ENCODE data around the gene SENP7. TPM values are rescaled to one million over a fixed set of nuclear protein-coding genes. Genes with fewer than 3 reads are reported as not detected.

The SENP7 gene
- total RNA-seq, 4 donors from 2014 or later, result 13.2 to 18.3 (median 15.8) TPM

DNA sequence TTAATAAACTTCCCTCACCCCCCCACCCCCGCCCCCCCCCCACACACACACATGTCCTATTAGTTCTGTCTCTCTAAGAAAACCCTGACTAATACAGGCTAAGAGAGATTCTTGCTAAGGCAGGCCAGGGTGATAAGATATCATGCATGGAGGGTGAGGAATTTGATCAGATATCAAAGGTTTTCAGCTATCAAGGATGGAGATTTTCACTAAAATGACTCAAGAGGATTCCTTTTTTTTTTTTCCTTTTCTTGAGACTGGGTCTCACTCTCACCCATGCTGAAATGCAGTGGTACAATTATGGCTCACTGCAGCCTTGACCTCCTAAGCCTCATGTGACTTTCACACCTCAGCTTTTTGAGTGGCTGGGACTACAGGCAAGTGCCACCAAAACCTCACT, 14.9 kb upstream of the SENP7 start:
- WGBS, 2 donors, result 36 to 69% methylated on average over 1 of the region's 1 CpG
- no peak for DNase-seq (ENCODE audit: low spot score in 2 of 2)
- intact Hi-C loops (cut with DNase I; ENCODE audit: low total_unique reads), result no loop called here
- no peak overlapping the region for H3K4me3 ChIP-seq (ENCODE audit: low read depth, poor library complexity, severe bottlenecking)
- TF ChIP-seq POLR2A (IDR thresholded peaks at IDR 0.05), result no peak
- TF ChIP-seq, protein P1, sequence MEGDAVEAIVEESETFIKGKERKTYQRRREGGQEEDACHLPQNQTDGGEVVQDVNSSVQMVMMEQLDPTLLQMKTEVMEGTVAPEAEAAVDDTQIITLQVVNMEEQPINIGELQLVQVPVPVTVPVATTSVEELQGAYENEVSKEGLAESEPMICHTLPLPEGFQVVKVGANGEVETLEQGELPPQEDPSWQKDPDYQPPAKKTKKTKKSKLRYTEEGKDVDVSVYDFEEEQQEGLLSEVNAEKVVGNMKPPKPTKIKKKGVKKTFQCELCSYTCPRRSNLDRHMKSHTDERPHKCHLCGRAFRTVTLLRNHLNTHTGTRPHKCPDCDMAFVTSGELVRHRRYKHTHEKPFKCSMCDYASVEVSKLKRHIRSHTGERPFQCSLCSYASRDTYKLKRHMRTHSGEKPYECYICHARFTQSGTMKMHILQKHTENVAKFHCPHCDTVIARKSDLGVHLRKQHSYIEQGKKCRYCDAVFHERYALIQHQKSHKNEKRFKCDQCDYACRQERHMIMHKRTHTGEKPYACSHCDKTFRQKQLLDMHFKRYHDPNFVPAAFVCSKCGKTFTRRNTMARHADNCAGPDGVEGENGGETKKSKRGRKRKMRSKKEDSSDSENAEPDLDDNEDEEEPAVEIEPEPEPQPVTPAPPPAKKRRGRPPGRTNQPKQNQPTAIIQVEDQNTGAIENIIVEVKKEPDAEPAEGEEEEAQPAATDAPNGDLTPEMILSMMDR (IDR thresholded peaks at IDR 0.05), result no peak

DNA sequence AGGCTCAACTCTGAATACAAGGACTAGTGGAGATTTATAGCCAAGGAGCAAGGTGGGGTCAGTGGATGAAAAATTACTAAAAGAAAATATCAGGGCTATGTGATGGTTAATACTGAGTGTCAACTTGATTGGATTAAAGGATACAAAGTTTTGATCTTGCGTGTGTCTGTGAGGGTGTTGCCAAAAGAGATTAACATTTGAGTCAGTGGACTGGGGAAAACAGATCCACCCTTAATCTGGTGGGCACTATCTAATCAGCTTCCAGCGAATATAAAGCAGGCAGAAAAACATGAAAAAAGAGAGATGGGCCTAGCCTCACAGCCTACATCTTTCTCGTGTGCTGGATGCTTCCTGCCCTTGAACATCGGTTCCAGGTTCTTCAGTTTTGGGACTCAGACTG, 14.4 kb upstream of the SENP7 start:
- H3K4me3 ChIP-seq (ENCODE audit: low read depth, poor library complexity, severe bottlenecking), result no peak overlapping the region
- intact Hi-C loops (cut with DNase I; ENCODE audit: low total_unique reads), result no loop called here
- DNase-seq (ENCODE audit: low spot score in 2 of 2), result no peak
- no peak for TF ChIP-seq POLR2A (IDR thresholded peaks at IDR 0.05)
- TF ChIP-seq, protein P1 (IDR thresholded peaks at IDR 0.05), result no peak
- WGBS, 2 donors, result 80 to 86% methylated on average over 4 of the region's 4 CpGs

DNA sequence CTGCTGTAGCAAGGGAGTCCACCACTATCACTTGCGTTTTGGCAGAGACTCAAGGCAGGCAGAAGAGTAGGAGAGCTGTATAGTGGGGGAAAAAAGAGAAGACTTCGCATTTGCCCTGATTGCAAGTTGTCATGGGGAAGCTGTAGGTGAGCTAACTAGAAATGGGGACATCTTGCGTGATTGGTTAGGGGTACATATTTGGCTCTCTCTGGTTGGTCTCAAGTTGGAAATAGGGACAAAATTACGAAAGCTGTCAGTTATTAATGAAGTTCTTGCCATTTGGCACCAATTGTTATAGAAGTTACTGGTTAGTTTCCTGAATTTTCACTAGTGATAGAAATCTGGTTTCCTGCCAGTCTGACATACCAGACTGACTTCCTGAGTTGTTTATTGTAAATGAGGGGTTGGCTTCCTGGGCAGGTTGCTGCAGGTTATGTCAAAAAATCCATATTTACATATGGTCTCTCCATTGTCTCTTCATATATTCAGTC, 8.2 kb upstream of the SENP7 start:
- WGBS, 2 donors, result 42 to 44% methylated on average over 4 of the region's 4 CpGs
- H3K4me3 ChIP-seq (ENCODE audit: low read depth, poor library complexity, severe bottlenecking), result no peak overlapping the region
- DNase-seq (ENCODE audit: low spot score in 2 of 2), result no peak
- TF ChIP-seq, protein P1 (IDR thresholded peaks at IDR 0.05), result no peak
- no peak for TF ChIP-seq POLR2A (IDR thresholded peaks at IDR 0.05)
- intact Hi-C loops (cut with DNase I; ENCODE audit: low total_unique reads), result no loop called here

DNA sequence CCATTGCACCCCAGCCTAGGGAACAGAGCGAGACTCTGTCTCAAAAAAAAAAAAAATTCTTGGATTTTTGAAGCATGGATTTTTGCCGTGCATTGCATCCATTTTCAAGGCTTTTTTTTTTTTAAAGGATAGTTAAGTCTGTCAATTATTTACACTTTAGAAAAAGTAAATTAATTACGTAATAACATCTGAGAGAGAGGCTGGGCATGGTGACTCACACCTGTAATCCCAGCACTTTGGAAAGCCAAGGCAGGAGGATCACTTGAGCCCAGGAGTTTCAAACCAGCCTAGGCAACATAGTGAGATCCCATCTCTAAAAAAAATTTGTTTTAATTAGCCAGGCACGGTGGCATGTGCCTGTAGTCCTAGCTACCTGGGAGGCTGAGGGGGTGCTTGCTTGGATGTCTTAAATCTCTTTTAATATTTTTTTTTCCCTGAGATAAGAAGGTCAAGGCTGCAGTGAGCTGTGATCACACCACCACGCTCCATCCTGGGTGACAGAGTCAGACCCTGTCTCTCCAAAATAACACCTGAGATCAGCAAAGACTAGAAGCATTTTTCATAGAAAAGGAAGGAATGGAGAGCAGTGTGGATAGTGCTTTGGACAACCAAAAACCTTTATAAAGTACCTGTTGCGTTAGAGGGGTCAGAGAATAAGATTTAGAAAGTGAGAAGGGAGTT, 6.8 kb upstream of the SENP7 start:
- intact Hi-C loops (cut with DNase I; ENCODE audit: low total_unique reads), result no loop called here
- DNase-seq (ENCODE audit: low spot score in 2 of 2), result no peak
- WGBS, 2 donors, result 77 to 87% methylated on average over 6 of the region's 6 CpGs
- H3K4me3 ChIP-seq (ENCODE audit: low read depth, poor library complexity, severe bottlenecking), result no peak overlapping the region
- TF ChIP-seq POLR2A (IDR thresholded peaks at IDR 0.05), result no peak
- TF ChIP-seq, protein P1 (IDR thresholded peaks at IDR 0.05), result no peak

DNA sequence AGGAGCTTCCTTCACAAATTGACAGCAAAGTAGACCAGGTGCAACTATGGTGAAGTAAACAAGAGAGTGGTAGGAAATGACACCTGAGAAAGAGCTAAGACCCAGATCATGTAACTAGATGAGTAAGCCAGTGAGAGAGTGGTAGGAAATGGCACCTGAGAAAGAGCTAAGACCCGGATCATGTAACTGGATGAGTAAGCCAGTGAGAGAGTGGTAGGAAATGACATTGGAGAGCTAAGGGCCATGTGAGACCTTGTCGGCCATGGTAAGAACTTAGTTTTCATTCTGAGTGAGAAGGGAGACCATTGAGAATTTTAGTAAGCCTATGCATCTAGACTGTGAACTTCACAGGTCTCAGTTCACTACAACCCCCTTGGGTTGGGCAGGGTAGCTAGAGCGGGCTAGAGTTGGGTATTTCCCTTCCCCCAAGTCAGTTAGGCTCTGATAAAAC, 5.4 kb upstream of the SENP7 start:
- intact Hi-C loops (cut with DNase I; ENCODE audit: low total_unique reads), result no loop called here
- TF ChIP-seq, protein P1 (IDR thresholded peaks at IDR 0.05), result no peak
- no peak for TF ChIP-seq POLR2A (IDR thresholded peaks at IDR 0.05)
- 51 to 75% methylated on average over 3 of the region's 3 CpGs for WGBS, 2 donors
- no peak overlapping the region for H3K4me3 ChIP-seq (ENCODE audit: low read depth, poor library complexity, severe bottlenecking)
- no peak for DNase-seq (ENCODE audit: low spot score in 2 of 2)
